Measurements from ENCODE around the gene POU4F3. TPM values are rescaled to one million over a fixed set of nuclear protein-coding genes. Genes with fewer than 3 reads are reported as not detected.

The POU4F3 gene
- total RNA-seq, 2 experiments from 2014 or later = 0.13 TPM; not detected in 1

DNA sequence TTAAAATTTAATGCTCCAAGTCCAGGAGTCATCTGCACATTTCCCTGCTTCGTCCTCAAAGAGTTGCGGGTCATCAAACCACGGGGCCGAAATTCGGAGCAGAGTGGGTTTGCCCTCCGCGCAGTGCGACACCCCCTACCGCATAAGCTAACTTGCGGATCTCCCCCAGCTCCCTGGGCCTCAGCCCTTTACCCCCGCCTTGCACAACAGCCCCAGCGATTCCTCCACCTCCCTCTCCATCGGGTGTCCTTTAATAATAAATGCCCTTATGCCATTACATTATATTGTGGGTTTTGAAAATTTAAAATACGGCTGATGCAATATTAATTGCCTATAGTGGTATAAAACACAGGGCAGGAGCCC is 3.9 kb downstream of the POU4F3 start:
- no peak for DNase-seq
- Mint-ChIP-seq H3K36me3 (ENCODE audit: low read depth) (peaks cover 11% of the 10 kb centered on the region), H3K4me3 (no peak overlapping the region), H3K27ac (no peak overlapping the region), H3K4me1 (ENCODE audit: low read depth) (peaks cover 14% of the 10 kb centered on the region), H3K9me3 (ENCODE audit: insufficient read depth) (no peaks in the 10 kb centered on the region), H3K27me3 (ENCODE audit: low read depth) (peaks cover 88% of the 10 kb centered on the region)
- ChIA-PET POLR2A (no interaction called here), CTCF (interaction anchor here (2.1 kb wide), 1 partner anchor 84 kb away, joined by 4 read pairs; no protein-coding TSS in a partner anchor)
- no peak for ATAC-seq

DNA sequence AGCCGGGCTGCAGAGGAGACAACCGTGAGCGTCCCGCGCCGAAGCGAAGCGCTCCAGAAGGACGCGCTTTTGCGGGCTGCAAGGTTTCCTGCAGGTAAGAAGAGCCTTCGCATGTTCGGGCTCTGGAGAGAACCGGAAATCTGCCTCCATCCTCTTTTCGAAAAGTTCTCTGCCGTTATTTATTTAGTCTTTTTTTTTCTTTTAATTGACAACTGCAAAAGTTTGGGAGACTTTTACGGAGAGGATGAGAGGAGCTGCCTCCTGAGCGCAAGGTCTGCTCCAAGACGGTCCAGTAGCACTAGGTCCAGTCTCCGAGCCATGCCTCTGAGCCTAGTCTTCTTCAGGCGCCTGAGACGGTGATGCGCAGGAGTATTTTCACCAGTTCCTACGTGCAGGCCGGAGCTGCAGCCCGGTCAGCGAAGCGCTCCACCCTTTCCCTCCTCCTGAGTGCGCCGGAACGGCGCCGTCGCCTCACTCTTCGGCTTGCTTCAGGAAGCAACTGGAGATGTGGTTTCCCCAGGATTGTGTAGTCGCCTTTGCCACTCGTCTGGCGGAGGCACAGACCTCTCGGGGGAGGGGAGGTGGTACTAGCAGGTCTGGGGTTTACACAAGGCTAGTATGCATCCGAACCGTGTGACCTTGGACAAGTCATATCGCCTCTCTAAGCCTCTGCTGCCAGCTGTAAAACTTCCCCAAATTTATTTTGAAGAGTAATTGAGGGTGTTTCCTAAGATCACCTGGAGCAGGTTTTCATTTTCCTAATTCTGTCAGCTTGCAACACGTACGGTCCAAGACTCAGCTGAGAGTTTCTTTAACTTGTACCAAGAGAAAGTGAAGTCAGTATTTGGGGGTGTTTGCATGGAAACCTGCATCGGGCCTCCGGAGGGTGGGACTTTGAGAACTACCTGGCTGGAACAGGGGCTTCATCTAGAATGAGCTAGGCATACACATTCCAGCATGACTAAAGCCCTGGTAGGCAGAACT is 4.5 kb downstream of the POU4F3 start:
- no peak overlapping the region for H3K27ac Mint-ChIP-seq
- DNase-seq (no peak), ATAC-seq (no peak)
- H3K9me3 Mint-ChIP-seq (ENCODE audit: insufficient read depth) = no peaks in the 10 kb centered on the region
- H3K4me3 Mint-ChIP-seq = no peak overlapping the region
- H3K27me3 Mint-ChIP-seq (ENCODE audit: low read depth) = peaks cover 83% of the 10 kb centered on the region
- peaks cover 12% of the 10 kb centered on the region for H3K4me1 Mint-ChIP-seq (ENCODE audit: low read depth)
- CTCF ChIA-PET = interaction anchor here (2.1 kb wide), 1 partner anchor 84 kb away, joined by 4 read pairs; no protein-coding TSS in a partner anchor
- POLR2A ChIA-PET = no interaction called here
- peaks cover 11% of the 10 kb centered on the region for H3K36me3 Mint-ChIP-seq (ENCODE audit: low read depth)

DNA sequence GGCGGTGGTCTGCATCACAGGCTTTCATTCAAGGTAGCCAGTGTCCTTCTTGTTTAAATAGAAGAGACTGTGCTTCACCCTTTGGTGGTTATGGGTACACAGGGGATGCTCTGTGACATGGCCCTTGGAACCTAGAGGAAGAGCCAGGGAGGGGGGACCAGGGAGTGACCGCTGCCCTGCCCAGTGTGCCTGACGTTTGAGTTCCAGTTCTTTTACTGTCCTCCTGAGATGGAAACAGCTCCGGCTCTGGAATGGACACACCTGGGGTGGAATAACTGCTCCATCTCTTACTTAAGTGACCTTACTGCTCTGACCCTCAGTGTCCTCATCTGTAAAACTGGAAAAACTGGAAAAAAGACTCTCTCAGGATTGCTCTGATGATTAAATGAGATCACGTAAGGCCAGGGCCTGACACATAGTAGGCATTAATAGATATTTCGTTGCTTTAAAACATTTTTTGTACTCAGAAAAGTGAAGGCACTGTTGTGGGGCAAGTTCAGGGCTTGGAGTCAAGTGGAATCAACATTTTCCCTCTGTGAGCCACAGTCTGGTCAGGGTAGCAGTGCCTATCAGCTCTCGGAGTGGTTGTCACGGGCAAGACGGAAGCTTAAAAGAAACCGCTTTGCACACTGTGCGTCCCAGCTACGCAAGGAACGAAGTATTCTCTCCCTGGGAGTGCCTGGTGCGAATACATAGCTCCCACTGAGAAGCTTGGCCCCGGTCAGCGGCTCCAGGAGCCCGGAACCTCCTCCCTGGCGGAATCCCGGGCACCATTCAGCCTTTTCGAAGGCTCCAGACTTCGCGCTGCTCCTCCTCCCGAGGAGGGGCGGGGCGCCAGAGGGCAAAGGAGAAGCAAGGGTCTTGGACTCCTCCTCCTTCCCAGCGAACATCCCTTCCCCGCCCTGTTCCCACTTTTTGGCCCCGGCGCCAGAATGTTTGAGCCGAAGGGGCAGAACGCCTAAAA is 5.8 kb downstream of the POU4F3 start:
- H3K9me3 Mint-ChIP-seq (ENCODE audit: insufficient read depth) = no peaks in the 10 kb centered on the region
- no peak for DNase-seq
- H3K4me3 Mint-ChIP-seq = no peak overlapping the region
- no peak for ATAC-seq
- H3K36me3 Mint-ChIP-seq (ENCODE audit: low read depth) = peaks cover 7% of the 10 kb centered on the region
- no peak overlapping the region for H3K27ac Mint-ChIP-seq
- ChIA-PET CTCF (interaction anchor here (2.1 kb wide), 1 partner anchor 83 kb away, joined by 4 read pairs; no protein-coding TSS in a partner anchor), POLR2A (no interaction called here)
- peaks cover 11% of the 10 kb centered on the region for H3K4me1 Mint-ChIP-seq (ENCODE audit: low read depth)
- H3K27me3 Mint-ChIP-seq (ENCODE audit: low read depth) = peaks cover 75% of the 10 kb centered on the region

DNA sequence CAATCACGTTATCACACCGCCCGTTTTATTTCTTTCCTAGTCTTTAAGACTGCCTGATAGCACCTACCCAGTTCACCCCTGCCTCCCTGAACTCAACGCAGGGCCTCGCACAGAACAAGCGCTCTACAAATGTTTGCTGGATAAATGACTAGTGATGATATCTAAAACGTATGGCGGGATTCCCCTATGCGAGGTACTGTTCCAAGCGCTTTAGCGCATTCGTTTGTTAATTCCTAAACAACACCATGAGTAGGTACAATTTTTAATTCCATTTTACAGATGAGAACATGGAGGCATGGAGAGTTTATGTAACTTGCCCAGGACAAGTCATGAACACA is 6.6 kb downstream of the POU4F3 start:
- Mint-ChIP-seq H3K36me3 (ENCODE audit: low read depth) (peaks cover 4% of the 10 kb centered on the region), H3K27ac (no peak overlapping the region), H3K27me3 (ENCODE audit: low read depth) (peaks cover 68% of the 10 kb centered on the region), H3K9me3 (ENCODE audit: insufficient read depth) (no peaks in the 10 kb centered on the region), H3K4me3 (peak overlapping the region; percentile 18), H3K4me1 (ENCODE audit: low read depth) (peaks cover 8% of the 10 kb centered on the region)
- no peak for ATAC-seq
- ChIA-PET POLR2A (no interaction called here), CTCF (no interaction called here)
- no peak for DNase-seq

DNA sequence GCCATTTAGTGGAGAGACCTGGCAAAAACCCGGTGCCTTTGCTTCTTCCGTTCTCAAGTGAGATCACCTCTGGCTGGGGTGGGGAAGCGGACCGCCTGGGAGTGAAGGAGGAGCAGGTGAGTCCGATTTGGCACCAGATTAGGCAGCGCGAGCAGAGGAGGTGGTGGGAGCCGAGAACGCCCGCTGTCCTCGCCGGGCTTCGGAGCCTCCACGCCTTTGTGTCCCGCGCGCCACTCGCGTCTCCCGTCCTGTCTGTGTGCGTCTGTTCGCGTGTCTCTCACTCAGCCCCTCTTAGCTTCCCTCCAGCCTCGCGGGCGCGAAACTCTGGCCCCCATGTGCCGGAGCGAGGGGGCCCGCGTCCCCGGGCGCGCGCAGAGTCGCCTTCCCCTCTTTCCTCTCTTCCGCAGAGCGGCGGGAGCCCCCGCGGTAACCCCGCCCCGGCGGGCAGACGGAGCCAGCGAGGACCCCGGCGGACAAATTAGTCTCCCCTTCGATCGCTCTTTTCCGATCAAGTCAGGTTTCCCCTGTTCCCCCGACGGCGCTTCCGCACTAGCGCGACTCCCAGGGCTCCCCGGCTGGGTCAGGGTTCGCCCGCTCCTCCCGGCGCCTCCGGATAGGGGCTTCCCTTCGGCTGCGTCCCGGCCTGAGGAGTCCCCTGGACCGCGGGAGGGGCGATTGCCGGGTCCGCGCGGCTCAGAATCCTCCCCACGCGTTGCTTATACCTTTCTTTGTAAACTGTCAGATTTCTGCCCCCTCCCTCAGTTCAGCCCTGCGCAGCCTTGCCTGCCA is 7.1 kb downstream of the POU4F3 start:
- H3K4me3 Mint-ChIP-seq = no peak overlapping the region
- ChIA-PET POLR2A (no interaction called here), CTCF (no interaction called here)
- H3K27me3 Mint-ChIP-seq (ENCODE audit: low read depth) = peaks cover 67% of the 10 kb centered on the region
- no peak overlapping the region for H3K27ac Mint-ChIP-seq
- ATAC-seq (no peak), DNase-seq (no peak)
- peaks cover 1% of the 10 kb centered on the region for H3K36me3 Mint-ChIP-seq (ENCODE audit: low read depth)
- peaks cover 8% of the 10 kb centered on the region for H3K4me1 Mint-ChIP-seq (ENCODE audit: low read depth)
- H3K9me3 Mint-ChIP-seq (ENCODE audit: insufficient read depth) = no peaks in the 10 kb centered on the region

DNA sequence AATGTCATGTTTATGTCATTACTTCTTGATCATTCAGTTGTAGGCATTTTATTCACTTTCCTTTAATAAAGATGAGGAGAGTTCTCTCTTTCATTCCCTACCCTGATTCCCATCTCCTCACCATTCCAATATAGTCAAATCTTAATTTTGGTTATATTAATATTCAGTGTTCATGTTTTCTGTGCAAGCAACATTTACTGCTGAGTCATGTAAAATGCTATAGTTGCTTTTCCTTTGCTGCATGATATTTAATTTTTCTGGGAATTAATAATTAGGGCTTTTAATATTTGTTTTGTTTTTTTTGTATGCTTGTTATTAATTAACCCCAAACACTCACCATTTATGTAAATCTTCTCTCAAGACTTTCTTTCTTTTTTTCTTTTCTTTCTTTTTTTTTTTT is 18.5 kb downstream of the POU4F3 start:
- Mint-ChIP-seq H3K4me1 (ENCODE audit: low read depth) (no peaks in the 10 kb centered on the region), H3K27ac (no peak overlapping the region), H3K27me3 (ENCODE audit: low read depth) (peaks cover 12% of the 10 kb centered on the region), H3K36me3 (ENCODE audit: low read depth) (no peaks in the 10 kb centered on the region), H3K4me3 (no peak overlapping the region), H3K9me3 (ENCODE audit: insufficient read depth) (no peaks in the 10 kb centered on the region)
- CTCF ChIA-PET = no interaction called here
- ATAC-seq (no peak), DNase-seq (no peak)
- POLR2A ChIA-PET = no interaction called here

DNA sequence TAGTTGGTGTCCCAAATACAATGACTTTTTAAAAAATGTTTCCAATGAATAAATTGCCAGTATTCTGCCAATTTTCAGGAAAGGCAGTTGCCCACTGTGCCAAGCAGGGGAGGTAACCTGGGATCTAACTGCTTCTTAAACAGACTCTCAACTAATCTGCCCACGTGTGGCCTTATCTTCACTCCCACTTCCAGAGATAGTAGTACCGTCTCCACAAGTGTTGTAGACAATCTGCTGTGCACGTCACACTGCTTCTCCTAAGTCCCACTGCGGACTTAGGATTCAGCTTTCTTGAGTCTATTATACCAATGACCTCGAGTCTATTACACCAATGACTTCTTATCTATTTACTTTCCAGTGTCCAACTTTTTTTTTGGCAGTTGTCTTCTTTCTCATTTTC is 21.2 kb downstream of the POU4F3 start:
- Mint-ChIP-seq H3K9me3 (ENCODE audit: insufficient read depth) (no peaks in the 10 kb centered on the region), H3K4me3 (no peak overlapping the region), H3K36me3 (ENCODE audit: low read depth) (no peaks in the 10 kb centered on the region), H3K4me1 (ENCODE audit: low read depth) (peaks cover 5% of the 10 kb centered on the region), H3K27me3 (ENCODE audit: low read depth) (peaks cover 16% of the 10 kb centered on the region), H3K27ac (no peak overlapping the region)
- ATAC-seq (no peak), DNase-seq (no peak)
- ChIA-PET CTCF (interaction anchor here (0.6 kb wide), 1 partner anchor 37 kb away, joined by 3 read pairs; no protein-coding TSS in a partner anchor), POLR2A (no interaction called here)

DNA sequence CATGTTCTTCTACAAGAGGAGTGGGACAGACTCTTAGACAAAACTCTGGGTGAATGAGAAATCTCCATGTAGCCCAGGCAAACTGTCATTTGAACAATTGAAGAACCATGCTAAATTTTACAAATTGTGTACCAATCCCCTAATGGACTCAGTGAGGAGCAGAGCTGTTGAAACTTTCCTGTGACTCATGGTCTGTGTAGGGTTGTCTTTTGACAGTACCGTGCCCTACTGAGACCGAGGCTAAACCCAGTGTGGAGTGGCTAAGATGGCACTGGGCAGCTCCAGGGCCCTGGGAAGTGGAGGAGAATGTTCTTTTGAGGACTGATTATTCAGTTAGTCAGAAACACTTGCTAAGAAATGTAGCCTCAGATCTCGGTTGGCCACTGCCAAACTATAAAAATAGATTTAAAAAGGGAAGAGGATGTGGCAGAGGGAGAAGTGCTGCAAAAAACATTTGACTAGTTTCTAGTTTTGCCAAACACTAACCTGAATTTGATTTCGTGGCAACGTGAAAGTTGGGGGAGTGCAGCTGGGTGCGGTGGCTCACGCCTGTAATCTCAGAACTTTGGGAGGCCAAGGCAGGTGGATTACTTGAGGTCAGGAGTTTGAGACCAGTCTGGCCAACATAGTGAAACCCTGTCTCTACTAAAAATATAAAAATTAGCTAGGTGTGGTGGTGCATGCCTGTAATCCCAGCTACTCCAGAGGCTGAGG is 24.7 kb downstream of the POU4F3 start:
- DNase-seq (no peak), ATAC-seq (no peak)
- Mint-ChIP-seq H3K9me3 (ENCODE audit: insufficient read depth) (no peaks in the 10 kb centered on the region), H3K27me3 (ENCODE audit: low read depth) (peaks cover 20% of the 10 kb centered on the region), H3K36me3 (ENCODE audit: low read depth) (no peaks in the 10 kb centered on the region), H3K4me1 (ENCODE audit: low read depth) (peaks cover 5% of the 10 kb centered on the region), H3K4me3 (no peak overlapping the region), H3K27ac (no peak overlapping the region)
- ChIA-PET POLR2A (no interaction called here), CTCF (no interaction called here)

DNA sequence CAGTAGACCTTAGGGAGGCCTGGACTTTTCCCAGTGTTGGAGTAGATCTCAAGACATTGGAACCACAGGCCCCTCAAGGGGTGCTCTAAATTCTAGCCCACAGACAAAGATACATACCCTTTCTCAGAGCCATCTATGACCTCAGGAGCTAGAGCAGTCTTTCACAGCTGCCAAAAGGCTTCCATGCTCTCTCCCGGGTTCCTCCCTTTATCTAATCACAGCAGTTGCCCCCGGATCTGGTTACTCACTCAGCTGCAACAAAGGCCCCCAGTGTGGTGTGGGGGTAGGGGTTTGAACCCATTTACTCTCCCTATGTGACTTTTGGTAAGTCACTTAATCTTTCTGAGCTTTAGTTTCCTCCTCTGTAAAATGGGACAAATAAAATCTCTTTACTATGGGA is 27.0 kb downstream of the POU4F3 start:
- ATAC-seq = no peak
- no peaks in the 10 kb centered on the region for H3K9me3 Mint-ChIP-seq (ENCODE audit: insufficient read depth)
- ChIA-PET CTCF (no interaction called here), POLR2A (no interaction called here)
- peaks cover 20% of the 10 kb centered on the region for H3K27me3 Mint-ChIP-seq (ENCODE audit: low read depth)
- no peaks in the 10 kb centered on the region for H3K36me3 Mint-ChIP-seq (ENCODE audit: low read depth)
- peaks cover 5% of the 10 kb centered on the region for H3K4me1 Mint-ChIP-seq (ENCODE audit: low read depth)
- no peak overlapping the region for H3K27ac Mint-ChIP-seq
- H3K4me3 Mint-ChIP-seq = no peak overlapping the region
- DNase-seq = no peak

DNA sequence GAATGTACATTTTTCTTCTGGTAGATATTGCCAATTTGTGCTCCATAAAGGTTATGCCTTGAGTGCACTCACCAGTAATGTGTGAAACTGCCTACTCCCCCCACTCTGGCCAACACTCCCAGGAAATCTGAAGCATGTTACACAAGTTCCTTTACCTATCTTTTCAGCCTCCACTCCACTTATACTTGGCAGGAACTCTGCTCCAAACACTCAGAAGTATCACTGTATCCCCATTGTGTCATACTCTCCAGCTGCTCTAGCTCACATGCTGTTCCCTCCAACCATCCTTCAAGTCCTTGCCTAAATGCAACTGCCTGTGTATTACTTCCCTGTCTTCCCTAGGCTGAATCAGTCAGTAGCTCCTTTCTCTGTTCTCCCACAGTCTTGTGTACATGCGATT is 28.3 kb downstream of the POU4F3 start:
- DNase-seq = no peak
- Mint-ChIP-seq H3K9me3 (ENCODE audit: insufficient read depth) (no peaks in the 10 kb centered on the region), H3K4me3 (no peak overlapping the region), H3K27ac (no peak overlapping the region), H3K27me3 (ENCODE audit: low read depth) (peaks cover 16% of the 10 kb centered on the region), H3K36me3 (ENCODE audit: low read depth) (no peaks in the 10 kb centered on the region), H3K4me1 (ENCODE audit: low read depth) (peaks cover 5% of the 10 kb centered on the region)
- ChIA-PET POLR2A (no interaction called here), CTCF (no interaction called here)
- ATAC-seq = no peak

DNA sequence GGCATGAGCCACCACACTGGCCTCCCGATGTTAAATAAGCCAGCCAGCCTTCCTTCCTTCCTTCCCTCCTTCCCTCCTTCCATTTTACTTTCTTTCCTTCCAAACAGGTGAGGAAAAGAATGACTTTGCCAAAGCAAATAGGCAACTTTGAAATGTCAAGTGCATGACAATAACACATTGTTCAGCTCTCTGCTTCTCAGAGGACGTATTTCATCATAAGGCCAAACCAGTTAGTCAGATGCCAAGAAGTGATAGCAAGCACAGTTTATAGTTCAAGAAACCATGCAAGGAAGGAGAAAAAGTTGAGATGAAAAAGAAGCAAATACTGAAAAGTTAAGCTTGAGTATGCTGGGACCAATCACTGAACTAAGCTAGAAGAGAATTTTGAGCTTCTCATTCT is 29.5 kb downstream of the POU4F3 start:
- Mint-ChIP-seq H3K9me3 (ENCODE audit: insufficient read depth) (no peaks in the 10 kb centered on the region), H3K36me3 (ENCODE audit: low read depth) (no peaks in the 10 kb centered on the region), H3K4me1 (ENCODE audit: low read depth) (peaks cover 4% of the 10 kb centered on the region), H3K27me3 (ENCODE audit: low read depth) (peaks cover 12% of the 10 kb centered on the region), H3K27ac (no peak overlapping the region), H3K4me3 (no peak overlapping the region)
- no peak for ATAC-seq
- CTCF ChIA-PET = no interaction called here
- no peak for DNase-seq
- POLR2A ChIA-PET = no interaction called here
